Measurements from ENCODE around the gene PQBP1. TPM values are rescaled to one million over a fixed set of nuclear protein-coding genes. Genes with fewer than 3 reads are reported as not detected.
A peak's percentile ranks its signal among the peaks of the same experiment; 100 is the strongest.

Gene PQBP1
- total RNA-seq, 2 experiments from 2014 or later: 69.4 to 77.6 TPM

DNA sequence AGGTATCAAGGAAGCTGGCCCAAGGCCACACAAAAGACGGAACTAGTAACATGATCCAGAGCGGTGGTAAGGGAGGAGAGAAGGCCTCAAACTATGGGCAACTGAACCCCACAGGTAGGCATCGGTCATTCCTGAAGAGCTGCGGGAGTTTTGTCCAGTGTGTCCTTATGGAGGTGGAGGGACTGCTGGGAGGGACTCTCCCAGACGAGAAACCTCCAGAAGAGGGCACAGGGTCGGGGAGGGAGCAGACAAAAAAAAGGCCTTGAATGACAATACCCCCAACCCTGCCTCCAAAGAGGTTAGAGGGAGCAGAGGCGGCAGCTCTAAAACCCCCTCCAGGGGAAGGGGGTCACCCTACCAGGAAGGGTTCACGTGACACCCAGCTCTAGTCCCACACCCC, 6.5 kb downstream of the PQBP1 start:
- H3K4me1 Mint-ChIP-seq: no peaks in the 10 kb centered on the region
- DNase-seq: no peak
- H3K27me3 Mint-ChIP-seq: no peaks in the 10 kb centered on the region
- no peaks in the 10 kb centered on the region for H3K9me3 Mint-ChIP-seq
- no peak overlapping the region for H3K27ac Mint-ChIP-seq
- CTCF ChIA-PET: interaction anchor here (1.1 kb wide), 1 partner anchor 12 kb away, joined by 4 read pairs; no protein-coding TSS in a partner anchor
- H3K4me3 Mint-ChIP-seq: no peak overlapping the region
- POLR2A ChIA-PET: no interaction called here
- H3K36me3 Mint-ChIP-seq (ENCODE audit: low read depth): peaks cover 18% of the 10 kb centered on the region

DNA sequence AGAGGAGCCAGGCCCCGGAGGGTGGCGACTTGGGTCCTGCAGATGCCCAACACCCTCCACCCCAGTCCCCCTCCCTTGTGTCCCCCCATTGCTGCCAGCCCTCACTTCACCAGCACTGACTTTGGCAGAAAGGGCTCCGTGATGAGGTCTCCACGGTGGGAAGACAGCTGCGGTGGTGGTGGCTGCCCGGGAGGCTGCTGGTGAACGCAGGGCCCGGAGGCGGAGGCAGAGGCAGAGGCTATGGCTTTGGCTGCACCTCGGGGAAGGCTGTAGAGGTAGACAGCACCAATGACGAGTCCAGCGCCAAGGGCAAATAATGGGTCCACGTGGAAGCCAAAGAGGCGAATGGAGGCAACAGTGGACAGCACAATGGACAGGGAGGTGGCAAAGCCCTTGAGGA, 6.9 kb downstream of the PQBP1 start:
- H3K4me1 Mint-ChIP-seq: no peaks in the 10 kb centered on the region
- no peaks in the 10 kb centered on the region for H3K9me3 Mint-ChIP-seq
- no peaks in the 10 kb centered on the region for H3K27me3 Mint-ChIP-seq
- H3K36me3 Mint-ChIP-seq (ENCODE audit: low read depth): peaks cover 15% of the 10 kb centered on the region
- H3K27ac Mint-ChIP-seq: no peak overlapping the region
- DNase-seq: no peak
- ChIA-PET CTCF (interaction anchor here (1.1 kb wide), 1 partner anchor 12 kb away, joined by 4 read pairs; no protein-coding TSS in a partner anchor), POLR2A (no interaction called here)
- no peak overlapping the region for H3K4me3 Mint-ChIP-seq

DNA sequence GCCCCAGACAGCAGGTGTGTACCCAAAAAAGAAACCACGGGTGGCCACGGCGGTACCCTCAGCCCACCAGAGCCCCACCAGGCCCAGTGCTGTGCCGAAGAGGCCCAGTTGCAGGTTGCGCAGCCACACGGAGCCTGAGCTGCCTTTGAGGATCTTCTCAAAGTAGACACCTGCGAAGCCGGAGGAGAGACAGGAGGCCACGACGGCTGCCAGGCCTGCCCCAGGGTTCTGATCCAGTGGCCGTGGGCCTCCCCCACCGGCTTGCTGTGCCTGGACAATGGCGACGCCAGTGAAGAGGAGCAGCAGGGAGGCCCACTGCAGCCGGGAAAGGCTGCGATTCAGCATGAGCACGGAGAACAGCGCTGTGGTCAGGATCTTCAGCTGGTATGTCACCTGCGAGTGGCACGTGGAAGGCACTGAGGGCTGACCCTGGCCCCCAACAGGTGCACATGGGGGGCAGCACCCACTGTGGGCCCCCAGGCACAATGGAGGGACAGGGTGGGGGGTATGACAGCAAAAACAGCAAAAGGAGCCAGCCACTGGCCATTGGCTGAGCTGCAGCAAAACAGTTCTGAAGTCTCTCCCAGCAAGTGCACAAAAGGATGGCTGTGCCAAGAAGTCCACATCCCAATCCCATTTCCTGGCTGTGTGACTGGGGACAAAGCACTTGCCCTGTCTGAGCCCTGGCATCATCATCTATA, 7.5 kb downstream of the PQBP1 start:
- POLR2A ChIA-PET: no interaction called here
- no peak overlapping the region for H3K27ac Mint-ChIP-seq
- H3K36me3 Mint-ChIP-seq (ENCODE audit: low read depth): peaks cover 13% of the 10 kb centered on the region
- H3K4me3 Mint-ChIP-seq: no peak overlapping the region
- no peaks in the 10 kb centered on the region for H3K9me3 Mint-ChIP-seq
- H3K27me3 Mint-ChIP-seq: no peaks in the 10 kb centered on the region
- peaks cover 2% of the 10 kb centered on the region for H3K4me1 Mint-ChIP-seq
- no peak for DNase-seq
- CTCF ChIA-PET: interaction anchor here (1.0 kb wide), 1 partner anchor 41 kb away, joined by 3 read pairs; no protein-coding TSS in a partner anchor

DNA sequence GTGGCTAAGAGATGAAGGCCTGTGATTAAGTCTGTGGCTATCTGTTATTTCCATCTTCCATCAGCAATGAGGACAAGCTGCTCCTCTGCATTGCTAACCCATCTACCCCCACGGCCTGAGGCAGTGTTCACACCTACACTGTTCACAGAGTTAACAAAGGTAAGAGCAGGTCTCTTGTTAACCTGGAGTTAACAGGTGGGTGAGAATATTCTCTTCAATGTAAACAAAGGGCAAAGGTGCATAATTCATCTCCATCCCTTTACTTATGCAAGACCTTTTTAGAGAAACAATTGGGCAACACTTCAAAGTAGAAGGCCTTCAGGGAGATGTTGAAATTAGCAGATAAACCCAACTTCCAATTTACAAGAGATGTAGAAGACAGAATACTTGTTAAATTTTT, 10.9 kb downstream of the PQBP1 start:
- no peak overlapping the region for H3K4me3 Mint-ChIP-seq
- peaks cover 32% of the 10 kb centered on the region for H3K4me1 Mint-ChIP-seq
- peaks cover 16% of the 10 kb centered on the region for H3K36me3 Mint-ChIP-seq (ENCODE audit: low read depth)
- no peak overlapping the region for H3K27ac Mint-ChIP-seq
- no peaks in the 10 kb centered on the region for H3K9me3 Mint-ChIP-seq
- no peak for DNase-seq
- H3K27me3 Mint-ChIP-seq: no peaks in the 10 kb centered on the region
- ChIA-PET POLR2A (no interaction called here), CTCF (no interaction called here)

DNA sequence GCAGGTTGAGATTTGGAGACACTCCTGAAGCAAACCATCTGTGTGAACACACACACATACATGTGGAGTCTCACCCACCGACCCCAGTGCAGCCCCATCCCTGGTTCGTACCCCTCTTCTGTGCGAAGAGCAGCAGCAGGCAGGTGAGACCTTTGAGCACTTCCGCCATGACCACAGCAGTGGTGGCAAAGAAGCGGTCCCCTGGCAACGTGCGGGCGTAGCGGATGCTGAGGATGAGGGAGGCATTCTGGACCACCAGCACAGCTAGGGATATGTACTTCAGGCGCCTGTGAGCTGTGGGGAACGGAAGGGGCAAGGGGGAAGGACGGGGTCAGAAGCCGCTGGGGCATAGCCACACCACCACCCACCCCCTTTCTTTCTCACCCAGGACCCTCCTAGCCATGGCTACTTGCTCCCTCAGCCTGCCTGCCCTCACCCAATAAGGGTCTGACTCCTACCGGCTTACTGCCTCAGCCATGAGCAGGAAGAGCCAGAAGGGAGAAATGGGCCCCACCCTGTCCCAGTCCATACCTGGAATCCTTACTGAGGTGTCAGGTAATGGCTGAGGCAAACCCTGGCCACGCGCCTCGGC, 12.1 kb downstream of the PQBP1 start:
- POLR2A ChIA-PET: no interaction called here
- no peak overlapping the region for H3K4me3 Mint-ChIP-seq

DNA sequence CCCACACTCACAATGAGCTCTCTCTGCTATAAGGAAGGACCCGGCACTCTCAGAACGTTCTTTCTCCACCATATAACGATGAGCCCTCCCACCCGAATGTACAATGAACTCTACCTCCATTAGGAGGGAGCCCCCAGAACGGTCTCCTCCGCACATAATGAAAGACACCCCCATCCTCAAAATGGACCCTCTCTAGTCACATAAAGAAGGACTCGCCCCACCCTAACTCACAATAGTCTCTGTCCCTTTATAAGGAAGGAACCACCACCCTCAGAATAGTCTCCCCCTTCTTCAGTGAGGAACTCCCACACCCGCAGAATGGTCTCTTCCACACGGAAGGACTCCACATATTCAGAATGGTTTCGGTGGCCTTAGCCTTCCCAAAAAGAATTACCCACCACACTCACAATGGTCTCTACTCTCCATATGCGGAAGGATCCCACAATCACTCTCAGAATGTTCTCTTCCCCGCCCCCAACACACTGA, 13.2 kb downstream of the PQBP1 start:
- Mint-ChIP-seq H3K27ac (peak overlapping the region; percentile 91), H3K9me3 (no peaks in the 10 kb centered on the region), H3K4me1 (peaks cover 50% of the 10 kb centered on the region), H3K27me3 (no peaks in the 10 kb centered on the region), H3K4me3 (peak overlapping the region; percentile 82), H3K36me3 (ENCODE audit: low read depth) (peaks cover 33% of the 10 kb centered on the region)
- CTCF ChIA-PET: no interaction called here
- no peak for DNase-seq
- POLR2A ChIA-PET: interaction anchor here (1.1 to 2.3 kb wide), 3 partner anchors 13 to 26 kb away, joined by 5 to 6 read pairs (median 6); partner anchors contain the start of genes PQBP1 and TIMM17B

More for the DNA sequence above, 12.1 kb downstream of the PQBP1 start:
- Mint-ChIP-seq H3K27me3 (no peaks in the 10 kb centered on the region), H3K9me3 (no peaks in the 10 kb centered on the region), H3K27ac (no peak overlapping the region), H3K4me1 (peaks cover 43% of the 10 kb centered on the region), H3K36me3 (ENCODE audit: low read depth) (peaks cover 23% of the 10 kb centered on the region)
- DNase-seq: no peak
- CTCF ChIA-PET: no interaction called here

DNA sequence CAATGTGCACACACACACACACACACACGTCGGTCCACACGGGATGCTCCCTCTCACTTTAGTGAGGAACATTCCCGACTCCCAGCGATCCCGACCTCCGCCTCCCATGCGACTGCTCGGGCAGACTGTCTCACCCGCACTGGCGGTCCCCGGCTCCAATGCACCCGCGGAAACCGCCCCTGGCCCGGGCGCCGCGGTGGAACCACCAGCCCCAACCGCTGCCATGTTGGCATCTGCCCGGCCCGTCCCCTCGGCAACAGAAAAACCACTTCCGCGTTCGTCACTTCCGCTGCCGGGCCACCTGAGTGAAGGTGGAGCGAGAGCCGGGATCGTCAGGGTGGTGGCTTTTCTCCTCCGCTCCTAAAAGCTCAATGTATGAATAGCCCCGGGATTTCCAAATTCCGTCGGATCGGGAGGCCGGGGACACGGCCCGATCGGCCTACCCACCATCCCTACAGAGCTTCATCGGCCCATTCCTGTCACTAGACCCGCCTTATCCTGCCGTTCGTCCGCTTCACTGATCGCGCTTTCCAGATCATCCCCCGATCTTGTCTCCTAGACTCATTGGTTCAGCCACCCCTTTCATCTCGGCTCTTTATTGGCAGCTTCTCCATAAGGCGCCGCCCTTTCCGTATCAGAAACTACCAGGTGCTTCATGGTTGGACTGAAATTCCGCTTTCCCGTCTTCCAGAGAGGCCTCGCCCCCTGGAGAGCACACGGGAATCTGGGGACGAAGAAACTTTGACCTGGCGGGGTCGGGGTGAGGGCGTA, 13.9 kb downstream of the PQBP1 start, which contains the start of gene SLC35A2:
Gene SLC35A2 (minus strand): TSS at position 235 of the 771 bp plus-strand sequence. CDS start 10 bp downstream, at position 225.
- POLR2A ChIA-PET: interaction anchor here (0.6 to 2.3 kb wide), 8 partner anchors 14 to 255 kb away, joined by 3 to 6 read pairs (median 4); partner anchors contain the start of genes PQBP1 and TIMM17B

DNA sequence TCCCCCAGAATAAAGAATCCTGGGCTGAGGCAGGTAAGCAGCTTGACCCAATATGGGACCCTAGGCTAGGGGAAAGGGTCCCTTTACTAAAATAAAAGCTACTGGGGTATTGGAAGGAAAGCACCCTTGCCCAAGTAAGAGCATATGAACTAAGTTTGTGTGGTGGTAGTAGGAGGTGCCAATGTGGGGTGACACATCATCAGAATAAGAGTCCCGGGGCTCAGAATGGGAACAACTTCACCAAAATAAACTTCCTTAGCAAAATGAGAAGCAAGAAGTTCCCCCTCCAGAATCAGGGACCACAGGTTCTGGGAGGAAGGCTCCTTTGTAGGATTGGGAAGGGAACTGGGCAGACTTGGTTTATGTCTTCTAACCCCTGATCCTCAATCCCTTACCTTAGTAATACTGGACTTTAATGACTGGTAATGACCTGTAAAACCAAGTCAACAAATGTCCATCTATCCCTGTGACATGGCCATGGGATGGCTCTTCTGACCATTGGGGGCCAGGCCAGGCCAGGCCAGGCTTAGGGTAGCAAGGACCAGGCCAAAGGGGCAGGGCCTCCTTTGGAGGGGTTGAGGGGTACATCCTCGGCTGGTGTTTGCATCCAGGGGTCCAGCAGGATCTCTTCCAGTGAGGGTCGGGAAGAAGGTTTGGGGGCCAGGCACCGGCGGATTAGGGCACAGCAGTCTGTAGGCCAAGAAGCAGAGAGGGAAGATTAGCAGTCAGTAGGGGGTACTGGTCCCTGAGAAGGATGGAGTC, 16.1 kb downstream of the PQBP1 start:
- ChIA-PET POLR2A (no interaction called here), CTCF (no interaction called here)
- peaks cover 57% of the 10 kb centered on the region for H3K36me3 Mint-ChIP-seq (ENCODE audit: low read depth)
- H3K9me3 Mint-ChIP-seq: no peaks in the 10 kb centered on the region
- DNase-seq: no peak
- H3K27ac Mint-ChIP-seq: peak overlapping the region; percentile 73
- no peaks in the 10 kb centered on the region for H3K27me3 Mint-ChIP-seq
- peak overlapping the region; percentile 99 for H3K4me3 Mint-ChIP-seq
- peaks cover 52% of the 10 kb centered on the region for H3K4me1 Mint-ChIP-seq

More for the DNA sequence above, 13.9 kb downstream of the PQBP1 start, which contains the start of gene SLC35A2:
- H3K36me3 Mint-ChIP-seq (ENCODE audit: low read depth): peaks cover 39% of the 10 kb centered on the region
- peak; percentile 90 for DNase-seq
- peaks cover 50% of the 10 kb centered on the region for H3K4me1 Mint-ChIP-seq
- peak within 1 kb of the TSS; percentile 91 for H3K27ac Mint-ChIP-seq
- CTCF ChIA-PET: interaction anchor here (0.6 to 1.1 kb wide), 2 partner anchors 29 to 221 kb away, joined by 3 read pairs; no protein-coding TSS in a partner anchor
- peak within 1 kb of the TSS; percentile 82 for H3K4me3 Mint-ChIP-seq
- H3K27me3 Mint-ChIP-seq: no peaks in the 10 kb centered on the region
- H3K9me3 Mint-ChIP-seq: no peaks in the 10 kb centered on the region

DNA sequence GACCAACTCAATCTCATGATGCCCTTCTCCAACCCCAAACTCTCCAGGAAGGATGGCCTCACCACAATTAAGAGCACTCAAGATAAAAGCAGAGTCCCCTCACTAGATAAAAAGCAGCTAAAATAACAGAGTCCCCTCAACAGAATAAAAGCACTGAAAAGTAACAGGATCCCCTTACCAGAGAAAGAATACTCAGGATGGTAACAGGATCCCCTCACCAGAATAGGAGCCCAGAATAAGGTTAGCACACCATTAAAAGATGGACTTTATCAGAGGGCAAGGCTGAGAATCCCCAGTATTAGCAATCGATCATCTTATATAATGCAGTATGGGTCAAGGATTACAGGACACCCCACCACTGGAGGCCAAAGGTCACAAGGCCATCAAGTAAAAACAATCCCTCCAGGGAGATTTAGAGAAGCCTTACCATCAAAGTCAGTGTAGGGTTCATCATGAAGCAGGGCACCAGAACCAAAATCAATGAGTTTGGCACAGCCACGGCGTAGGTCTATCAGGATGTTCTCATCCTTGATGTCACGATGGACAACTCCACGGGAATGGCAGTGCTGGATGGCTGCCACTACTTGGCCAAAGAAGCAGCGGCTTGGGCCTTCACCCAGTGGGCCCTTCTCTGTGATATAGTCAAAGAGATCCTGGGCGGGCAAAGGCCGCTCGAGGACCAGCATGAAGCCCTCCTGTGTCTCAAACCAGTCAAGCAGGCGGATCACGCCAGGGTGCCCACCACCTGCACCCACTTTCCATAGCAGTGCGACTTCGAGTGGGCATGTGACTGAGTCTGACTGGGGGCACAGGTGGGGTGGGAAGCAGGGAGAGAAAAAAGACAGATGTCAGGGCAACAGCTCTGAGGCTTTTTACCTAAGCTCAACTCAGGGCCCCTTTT, 17.1 kb downstream of the PQBP1 start:
- H3K4me3 Mint-ChIP-seq: peak overlapping the region; percentile 99
- H3K36me3 Mint-ChIP-seq (ENCODE audit: low read depth): peaks cover 57% of the 10 kb centered on the region
- CTCF ChIA-PET: interaction anchor here (1.0 kb wide), 1 partner anchor 12 kb away, joined by 3 read pairs; no protein-coding TSS in a partner anchor
- no peaks in the 10 kb centered on the region for H3K27me3 Mint-ChIP-seq
- peaks cover 56% of the 10 kb centered on the region for H3K4me1 Mint-ChIP-seq
- peak overlapping the region; percentile 55 for H3K27ac Mint-ChIP-seq
- no peaks in the 10 kb centered on the region for H3K9me3 Mint-ChIP-seq
- no peak for DNase-seq
- POLR2A ChIA-PET: interaction anchor here (1.2 kb wide), 1 partner anchor 27 kb away, joined by 3 read pairs; no protein-coding TSS in a partner anchor

DNA sequence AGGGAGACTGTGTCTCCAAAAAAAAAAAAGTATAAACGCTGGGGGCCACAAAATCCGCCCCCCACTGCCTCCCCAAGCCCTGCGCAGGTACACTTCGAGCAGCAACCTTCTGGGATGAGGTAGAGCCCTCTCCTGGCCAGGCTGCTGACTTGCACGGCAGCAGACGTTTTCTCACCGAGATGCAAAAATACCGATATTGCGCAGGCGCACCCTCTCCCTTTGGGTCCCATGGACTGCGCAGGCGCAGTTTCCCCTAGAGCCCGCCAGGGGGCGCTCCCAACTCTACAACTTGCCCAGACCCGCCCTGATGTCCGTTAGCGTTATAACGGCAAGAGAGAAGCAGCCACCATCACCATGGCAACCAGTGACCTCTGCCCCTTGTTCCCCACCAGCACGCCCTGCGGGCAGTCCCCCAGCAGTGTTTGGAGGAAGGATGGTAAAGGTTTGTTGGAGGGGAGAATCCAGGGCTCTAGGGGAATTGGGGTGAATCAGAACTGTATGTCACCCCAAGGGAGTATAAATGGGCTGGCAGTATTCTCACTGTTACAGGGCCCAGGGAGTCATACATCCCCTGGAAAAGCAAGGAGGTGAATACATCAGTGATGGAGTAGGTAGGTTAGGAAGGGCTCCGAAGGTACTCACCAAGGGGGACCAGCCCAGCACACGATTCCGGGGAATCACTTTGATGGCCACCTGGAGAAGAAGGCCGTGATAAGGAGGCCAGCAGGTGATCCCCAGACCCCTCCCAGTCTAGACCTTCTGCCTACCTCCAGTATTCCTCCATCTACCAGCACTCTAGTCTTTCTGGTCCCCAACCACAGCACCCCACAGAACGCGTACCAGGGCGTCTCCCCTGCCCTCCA, 19.6 kb downstream of the PQBP1 start:
- DNase-seq: peak; percentile 92
- Mint-ChIP-seq H3K36me3 (ENCODE audit: low read depth) (peaks cover 58% of the 10 kb centered on the region), H3K27ac (peak overlapping the region; percentile 98), H3K27me3 (no peaks in the 10 kb centered on the region), H3K4me1 (peaks cover 57% of the 10 kb centered on the region), H3K4me3 (peak overlapping the region; percentile 99), H3K9me3 (no peaks in the 10 kb centered on the region)
- ChIA-PET POLR2A (interaction anchor here (0.6 kb wide), 1 partner anchor 20 kb away, joined by 3 read pairs; no protein-coding TSS in a partner anchor), CTCF (interaction anchor here (0.7 to 4.8 kb wide), 3 partner anchors 11 to 21 kb away, joined by 3 to 16 read pairs (median 5); no protein-coding TSS in a partner anchor)
